Measurements from ENCODE around the gene NTN4. TPM values are rescaled to one million over a fixed set of nuclear protein-coding genes. Genes with fewer than 3 reads are reported as not detected.
A peak's percentile ranks its signal among the peaks of the same experiment; 100 is the strongest.

NTN4 gene
- total RNA-seq, 1 donor from 2014 or later, result 336 TPM

DNA sequence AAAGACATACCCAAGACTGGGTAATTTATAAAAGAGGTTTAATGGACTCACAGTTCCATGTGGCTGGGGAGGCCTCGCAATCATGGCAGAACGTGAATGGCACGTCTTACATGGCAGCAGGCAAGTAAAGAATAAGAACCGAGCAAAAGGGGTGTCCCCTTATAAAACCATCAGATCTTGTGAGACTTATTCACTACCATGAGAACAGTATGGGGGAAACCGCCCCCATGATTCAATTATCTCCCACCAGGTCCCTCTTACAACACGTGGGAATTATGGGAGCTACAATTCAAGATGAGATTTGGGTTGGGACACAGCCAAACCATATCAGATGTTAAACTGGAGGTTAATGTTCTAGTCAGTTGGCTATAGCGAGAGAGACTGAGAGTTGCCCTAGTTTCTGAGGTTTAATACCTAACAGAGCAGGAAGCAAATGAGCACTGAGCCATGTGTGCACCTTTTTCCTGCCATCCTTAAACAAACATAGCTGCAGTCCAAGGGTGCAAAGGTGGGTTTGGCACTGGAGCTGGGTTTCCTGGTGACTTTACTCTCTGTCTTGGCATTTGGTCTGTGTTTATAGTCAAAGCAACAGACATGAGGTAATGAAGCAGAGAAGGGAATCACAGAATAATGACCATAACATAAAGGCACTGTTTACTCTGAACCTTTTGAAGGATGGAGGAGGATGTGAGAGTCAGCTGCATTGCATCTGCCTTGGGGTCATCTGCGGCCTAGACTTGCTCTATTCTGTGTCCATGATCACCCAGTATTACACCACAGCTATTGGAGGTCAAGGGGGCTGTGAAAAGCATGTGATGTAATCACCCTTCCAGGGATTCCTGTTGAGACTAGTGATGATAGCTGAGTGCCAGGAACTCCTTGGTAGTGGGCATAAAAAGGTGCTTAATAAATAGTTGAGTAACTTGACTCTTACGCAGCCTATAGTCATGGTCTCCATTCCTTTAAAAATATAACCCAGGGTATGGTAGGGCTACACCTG is 155.6 kb downstream of the NTN4 start:
- H3K27me3 Mint-ChIP-seq (ENCODE audit: low read depth), result no peaks in the 10 kb centered on the region
- peaks cover 62% of the 10 kb centered on the region for H3K4me1 Mint-ChIP-seq (ENCODE audit: low read depth)
- DNase-seq (ENCODE audit: low spot score), result no peak
- TF ChIP-seq, protein P1, sequence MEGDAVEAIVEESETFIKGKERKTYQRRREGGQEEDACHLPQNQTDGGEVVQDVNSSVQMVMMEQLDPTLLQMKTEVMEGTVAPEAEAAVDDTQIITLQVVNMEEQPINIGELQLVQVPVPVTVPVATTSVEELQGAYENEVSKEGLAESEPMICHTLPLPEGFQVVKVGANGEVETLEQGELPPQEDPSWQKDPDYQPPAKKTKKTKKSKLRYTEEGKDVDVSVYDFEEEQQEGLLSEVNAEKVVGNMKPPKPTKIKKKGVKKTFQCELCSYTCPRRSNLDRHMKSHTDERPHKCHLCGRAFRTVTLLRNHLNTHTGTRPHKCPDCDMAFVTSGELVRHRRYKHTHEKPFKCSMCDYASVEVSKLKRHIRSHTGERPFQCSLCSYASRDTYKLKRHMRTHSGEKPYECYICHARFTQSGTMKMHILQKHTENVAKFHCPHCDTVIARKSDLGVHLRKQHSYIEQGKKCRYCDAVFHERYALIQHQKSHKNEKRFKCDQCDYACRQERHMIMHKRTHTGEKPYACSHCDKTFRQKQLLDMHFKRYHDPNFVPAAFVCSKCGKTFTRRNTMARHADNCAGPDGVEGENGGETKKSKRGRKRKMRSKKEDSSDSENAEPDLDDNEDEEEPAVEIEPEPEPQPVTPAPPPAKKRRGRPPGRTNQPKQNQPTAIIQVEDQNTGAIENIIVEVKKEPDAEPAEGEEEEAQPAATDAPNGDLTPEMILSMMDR (IDR thresholded peaks at IDR 0.05), result no peak
- peak overlapping the region; percentile 84 for H3K27ac Mint-ChIP-seq (ENCODE audit: unreplicated experiment)
- no peak overlapping the region for H3K4me3 Mint-ChIP-seq (ENCODE audit: unreplicated experiment)
- peaks cover 4% of the 10 kb centered on the region for H3K36me3 Mint-ChIP-seq (ENCODE audit: low read depth)
- peaks cover 8% of the 10 kb centered on the region for H3K9me3 Mint-ChIP-seq (ENCODE audit: low read depth)

DNA sequence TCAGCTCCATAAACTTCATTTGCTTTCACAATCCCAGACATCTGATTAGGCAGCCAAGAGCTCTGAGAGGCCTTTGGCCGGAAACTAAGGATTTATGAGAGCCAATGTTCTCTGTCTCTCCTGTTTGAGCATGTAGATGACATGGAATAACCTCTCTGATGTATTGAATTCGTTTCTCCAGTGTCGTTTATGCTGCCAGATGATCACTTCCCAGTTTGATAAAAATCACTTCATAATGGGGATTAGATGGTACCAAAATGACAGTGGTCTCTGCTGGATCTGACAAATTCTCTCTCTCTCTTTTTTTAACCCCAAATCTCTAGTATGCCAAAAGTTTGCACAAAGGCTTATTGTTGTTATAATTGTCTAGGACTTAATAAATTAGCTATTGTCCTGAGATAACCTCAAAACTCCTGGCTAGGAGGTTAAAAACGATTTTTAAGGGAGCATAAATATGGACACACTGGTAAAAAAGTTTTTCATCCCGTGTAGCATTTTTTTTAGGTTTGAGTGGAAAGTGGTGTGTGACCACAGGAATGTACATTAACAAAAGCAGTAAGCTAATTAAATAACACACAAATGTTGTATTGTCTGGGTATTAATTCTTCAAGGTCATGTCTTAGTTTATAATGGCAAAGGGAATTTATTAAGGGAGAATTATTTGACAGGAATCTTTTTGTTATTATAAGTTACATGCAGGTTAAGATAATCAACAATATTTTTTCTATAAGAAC is 156.7 kb downstream of the NTN4 start:
- no peak for DNase-seq (ENCODE audit: low spot score)
- TF ChIP-seq, protein P1 (IDR thresholded peaks at IDR 0.05), result no peak
- Mint-ChIP-seq H3K36me3 (ENCODE audit: low read depth) (peaks cover 4% of the 10 kb centered on the region), H3K4me1 (ENCODE audit: low read depth) (peaks cover 58% of the 10 kb centered on the region), H3K9me3 (ENCODE audit: low read depth) (peaks cover 8% of the 10 kb centered on the region), H3K4me3 (ENCODE audit: unreplicated experiment) (no peak overlapping the region), H3K27me3 (ENCODE audit: low read depth) (no peaks in the 10 kb centered on the region), H3K27ac (ENCODE audit: unreplicated experiment) (peak overlapping the region; percentile 84)

DNA sequence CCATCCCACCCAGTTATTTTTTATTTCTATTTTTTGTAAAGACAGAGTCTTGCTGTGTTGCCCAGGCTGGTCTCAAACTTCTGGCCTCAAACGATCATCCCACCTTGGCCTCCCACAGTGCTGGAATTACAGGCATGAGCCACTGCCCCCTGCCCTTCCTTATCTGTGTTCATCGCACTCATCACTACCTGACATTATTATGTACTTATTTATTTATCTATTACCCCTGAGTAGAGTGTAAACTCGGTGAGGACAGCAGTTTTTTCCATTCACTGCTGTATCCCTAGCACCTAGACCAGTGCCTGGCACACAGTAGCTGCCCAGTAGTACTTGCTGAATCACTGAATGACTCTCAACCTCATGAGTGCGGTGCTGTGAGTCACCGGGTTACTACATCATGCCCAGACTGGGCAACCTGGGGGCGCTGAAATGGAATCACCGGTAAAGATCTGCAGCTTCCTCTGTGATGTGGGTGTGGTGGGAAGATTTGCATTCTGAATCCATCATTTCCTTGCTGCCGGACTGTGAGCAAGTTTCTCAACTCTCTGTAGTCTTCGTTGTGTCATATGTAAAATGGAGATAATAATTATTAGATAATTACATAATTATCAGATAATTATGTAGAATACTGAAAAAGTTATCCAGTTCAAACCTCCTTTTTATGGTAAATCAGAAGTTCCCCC is 157.4 kb downstream of the NTN4 start:
- Mint-ChIP-seq H3K9me3 (ENCODE audit: low read depth) (peaks cover 8% of the 10 kb centered on the region), H3K4me1 (ENCODE audit: low read depth) (peaks cover 52% of the 10 kb centered on the region), H3K27ac (ENCODE audit: unreplicated experiment) (peak overlapping the region; percentile 84), H3K4me3 (ENCODE audit: unreplicated experiment) (no peak overlapping the region), H3K27me3 (ENCODE audit: low read depth) (no peaks in the 10 kb centered on the region), H3K36me3 (ENCODE audit: low read depth) (peaks cover 4% of the 10 kb centered on the region)
- DNase-seq (ENCODE audit: low spot score), result no peak
- TF ChIP-seq, protein P1 (IDR thresholded peaks at IDR 0.05), result no peak

DNA sequence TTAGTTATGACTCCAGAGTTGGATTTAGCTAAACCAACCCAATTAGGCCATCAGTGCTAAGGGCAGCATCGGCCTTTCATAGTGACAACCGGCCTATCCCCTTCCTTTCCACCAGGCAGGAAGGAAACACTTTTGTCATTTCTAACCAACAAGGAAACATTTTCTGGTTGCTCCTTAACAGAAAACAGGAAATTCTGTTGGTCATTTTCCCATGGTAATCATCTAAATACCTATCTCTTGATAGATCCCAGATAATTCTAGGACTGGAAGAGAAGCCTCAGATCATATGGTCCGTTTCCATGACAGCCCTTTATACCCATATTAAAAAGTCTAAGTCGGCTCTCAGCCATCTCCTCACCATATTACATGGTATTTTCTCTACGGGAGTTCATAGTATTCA is 160.1 kb downstream of the NTN4 start:
- Mint-ChIP-seq H3K27me3 (ENCODE audit: low read depth) (no peaks in the 10 kb centered on the region), H3K27ac (ENCODE audit: unreplicated experiment) (no peak overlapping the region), H3K4me3 (ENCODE audit: unreplicated experiment) (no peak overlapping the region), H3K9me3 (ENCODE audit: low read depth) (peaks cover 3% of the 10 kb centered on the region), H3K4me1 (ENCODE audit: low read depth) (peaks cover 30% of the 10 kb centered on the region), H3K36me3 (ENCODE audit: low read depth) (peaks cover 2% of the 10 kb centered on the region)
- DNase-seq (ENCODE audit: low spot score), result no peak
- TF ChIP-seq, protein P1 (IDR thresholded peaks at IDR 0.05), result no peak

DNA sequence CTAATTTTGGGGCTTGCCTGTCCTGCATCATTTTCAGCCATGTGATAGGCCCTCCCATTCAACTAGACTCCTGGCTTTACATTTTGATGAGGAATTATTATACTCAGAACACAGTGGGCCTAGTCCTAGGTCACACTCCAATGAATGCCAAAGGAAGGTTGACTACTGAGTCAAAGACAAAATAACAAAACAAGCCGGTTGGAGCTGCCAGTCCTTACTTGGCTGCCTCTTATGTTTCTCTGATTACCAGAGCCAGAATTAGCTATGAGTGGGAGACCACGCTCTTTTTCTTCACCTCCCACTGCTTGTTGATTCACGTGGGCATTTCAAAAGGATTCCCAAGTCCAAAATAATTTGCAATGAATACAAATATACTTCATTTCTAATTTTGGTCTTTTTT is 161.2 kb downstream of the NTN4 start:
- H3K27me3 Mint-ChIP-seq (ENCODE audit: low read depth), result no peaks in the 10 kb centered on the region
- H3K27ac Mint-ChIP-seq (ENCODE audit: unreplicated experiment), result no peak overlapping the region
- H3K36me3 Mint-ChIP-seq (ENCODE audit: low read depth), result peaks cover 2% of the 10 kb centered on the region
- H3K4me1 Mint-ChIP-seq (ENCODE audit: low read depth), result peaks cover 22% of the 10 kb centered on the region
- TF ChIP-seq, protein P1 (IDR thresholded peaks at IDR 0.05), result no peak
- no peak for DNase-seq (ENCODE audit: low spot score)
- no peak overlapping the region for H3K4me3 Mint-ChIP-seq (ENCODE audit: unreplicated experiment)
- peaks cover 3% of the 10 kb centered on the region for H3K9me3 Mint-ChIP-seq (ENCODE audit: low read depth)
